ENCODE data around the gene RFTN1. TPM values are rescaled to one million over a fixed set of nuclear protein-coding genes. Genes with fewer than 3 reads are reported as not detected.

The RFTN1 gene
- total RNA-seq, 3 donors from 2014 or later = 6.9 to 12.6 (median 9.7) TPM

GRCh38 chr3:16460886-16461285 is 52.6 kb downstream of the RFTN1 start:
- DNase-seq = no peak
- peaks cover 6% of the 10 kb centered on the region for H3K4me1 ChIP-seq (ENCODE audit: low read depth)
- no peak overlapping the region for H3K4me3 ChIP-seq
- ATAC-seq = no peak
- H3K9me3 ChIP-seq = no peaks in the 10 kb centered on the region
- intact Hi-C loops (cut with DNase I, micrococcal nuclease) = no loop called here
- no peaks in the 10 kb centered on the region for H3K36me3 ChIP-seq (ENCODE audit: low read depth)
- no peak for TF ChIP-seq CTCF (IDR thresholded peaks at IDR 0.05)

GRCh38 chr3:16460273-16460672 is 53.2 kb downstream of the RFTN1 start:
- DNase-seq = no peak
- Histone ChIP-seq H3K4me3 (no peak overlapping the region), H3K4me1 (ENCODE audit: low read depth) (peaks cover 6% of the 10 kb centered on the region), H3K36me3 (ENCODE audit: low read depth) (no peaks in the 10 kb centered on the region), H3K9me3 (no peaks in the 10 kb centered on the region)
- intact Hi-C loops (cut with DNase I, micrococcal nuclease) = no loop called here
- no peak for TF ChIP-seq CTCF (IDR thresholded peaks at IDR 0.05)
- no peak for ATAC-seq

- DNase-seq = peak in 1 of 3 donors; percentile 33
- intact Hi-C loops (cut with DNase I, micrococcal nuclease) = no loop called here
- ATAC-seq = peak; percentile 91
These were observed 56.6 kb downstream of the RFTN1 start for GRCh38 chr3:16456784-16457415.

GRCh38 chr3:16455966-16456365 is 57.5 kb downstream of the RFTN1 start:
- no peak overlapping the region for H3K4me3 ChIP-seq
- no peaks in the 10 kb centered on the region for H3K9me3 ChIP-seq
- intact Hi-C loops (cut with DNase I, micrococcal nuclease) = no loop called here
- peaks cover 6% of the 10 kb centered on the region for H3K4me1 ChIP-seq (ENCODE audit: low read depth)
- H3K36me3 ChIP-seq (ENCODE audit: low read depth) = no peaks in the 10 kb centered on the region
- no peak for TF ChIP-seq CTCF (IDR thresholded peaks at IDR 0.05)
- no peak for ATAC-seq
- DNase-seq = no peak

More at GRCh38 chr3:16456784-16457415, 56.6 kb downstream of the RFTN1 start:
- Histone ChIP-seq H3K4me1 (ENCODE audit: low read depth) (peaks cover 6% of the 10 kb centered on the region), H3K4me3 (no peak overlapping the region), H3K9me3 (no peaks in the 10 kb centered on the region), H3K36me3 (ENCODE audit: low read depth) (no peaks in the 10 kb centered on the region)
- no peak for TF ChIP-seq CTCF (IDR thresholded peaks at IDR 0.05)

- Histone ChIP-seq H3K9me3 (no peaks in the 10 kb centered on the region), H3K4me1 (ENCODE audit: low read depth) (peaks cover 6% of the 10 kb centered on the region), H3K36me3 (ENCODE audit: low read depth) (no peaks in the 10 kb centered on the region), H3K4me3 (no peak overlapping the region)
- DNase-seq (no peak), ATAC-seq (no peak)
- no peak for TF ChIP-seq CTCF (IDR thresholded peaks at IDR 0.05)
- intact Hi-C loops (cut with DNase I, micrococcal nuclease) = no loop called here
These were observed 58.5 kb downstream of the RFTN1 start for GRCh38 chr3:16455001-16455400.

- TF ChIP-seq CTCF (IDR thresholded peaks at IDR 0.05) = no peak
- no peaks in the 10 kb centered on the region for H3K9me3 ChIP-seq
- peaks cover 5% of the 10 kb centered on the region for H3K4me1 ChIP-seq (ENCODE audit: low read depth)
- DNase-seq (no peak), ATAC-seq (no peak)
- no peak overlapping the region for H3K4me3 ChIP-seq
- intact Hi-C loops (cut with DNase I, micrococcal nuclease) = no loop called here
- no peaks in the 10 kb centered on the region for H3K36me3 ChIP-seq (ENCODE audit: low read depth)
These were observed 61.2 kb downstream of the RFTN1 start for GRCh38 chr3:16452261-16452660.

Data from mucosa of descending colon (tissue), 3 donors.